ENCODE results near the gene ANKRD50.

Gene ANKRD50

GRCh38 chr4:124637321-124637720 is 75.2 kb downstream of the ANKRD50 start:
- DNase-seq (ENCODE audit: low read depth, low spot score), result no peak
- Histone ChIP-seq H3K27me3 (ENCODE audit: control insufficient read depth, insufficient read depth, low read length) (no peaks in the 10 kb centered on the region), H3K4me3 (ENCODE audit: low read length) (no peak overlapping the region), H3K4me1 (ENCODE audit: control insufficient read depth, insufficient read depth, low read length) (no peaks in the 10 kb centered on the region), H3K36me3 (ENCODE audit: control insufficient read depth, insufficient read depth, low read length) (no peaks in the 10 kb centered on the region), H3K9me3 (ENCODE audit: control insufficient read depth, insufficient read depth, low read length) (no peaks in the 10 kb centered on the region), H3K27ac (ENCODE audit: low read length) (no peak overlapping the region)
- WGBS (ENCODE audit: insufficient coverage, insufficient read length), result no CpG with 5 or more reads among the region's 2 CpGs

DNA sequence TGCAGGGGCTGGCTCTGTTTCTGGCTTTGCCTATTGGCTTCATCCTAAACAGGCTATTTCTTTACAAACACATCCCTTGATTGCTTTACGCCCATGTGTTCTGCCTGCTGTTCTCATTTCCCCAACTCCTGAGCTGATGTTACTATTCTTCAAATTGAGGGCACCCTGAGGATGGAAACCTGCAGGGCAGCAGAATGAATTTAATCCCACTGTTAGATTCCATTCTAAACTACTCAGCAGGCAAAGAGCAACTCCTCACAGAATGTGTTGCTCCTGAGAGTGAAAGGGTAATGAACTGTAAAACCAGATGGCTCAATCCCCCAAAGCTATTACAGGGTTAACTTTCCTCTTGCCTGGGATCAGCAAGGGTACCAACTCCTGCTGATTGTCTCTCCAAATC is 75.7 kb downstream of the ANKRD50 start:
- no peaks in the 10 kb centered on the region for H3K4me1 ChIP-seq (ENCODE audit: control insufficient read depth, insufficient read depth, low read length)
- no peak overlapping the region for H3K27ac ChIP-seq (ENCODE audit: low read length)
- H3K4me3 ChIP-seq (ENCODE audit: low read length), result no peak overlapping the region
- peak; percentile 48 for DNase-seq (ENCODE audit: low read depth, low spot score)
- H3K27me3 ChIP-seq (ENCODE audit: control insufficient read depth, insufficient read depth, low read length), result no peaks in the 10 kb centered on the region
- no CpG with 5 or more reads among the region's 1 CpG for WGBS (ENCODE audit: insufficient coverage, insufficient read length)
- no peaks in the 10 kb centered on the region for H3K9me3 ChIP-seq (ENCODE audit: control insufficient read depth, insufficient read depth, low read length)
- H3K36me3 ChIP-seq (ENCODE audit: control insufficient read depth, insufficient read depth, low read length), result no peaks in the 10 kb centered on the region

DNA sequence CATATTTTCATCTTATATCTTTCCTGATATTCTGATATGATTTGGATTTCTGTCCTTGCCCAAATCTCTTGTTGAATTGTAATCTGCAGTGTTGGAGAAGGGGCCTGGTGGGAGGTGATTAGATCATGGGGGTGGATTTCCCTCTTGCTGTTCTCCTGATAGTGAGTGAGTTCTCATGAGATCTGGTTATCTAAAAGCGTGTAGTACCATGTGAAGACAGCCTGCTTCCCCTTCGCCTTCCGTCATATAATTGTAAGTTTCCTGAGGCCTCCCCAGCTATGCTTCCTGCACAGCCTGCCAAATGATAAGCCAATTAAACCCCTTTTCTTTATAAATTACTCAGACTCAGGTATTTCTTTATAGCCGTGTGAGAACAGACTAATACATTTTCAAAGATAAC is 77.2 kb downstream of the ANKRD50 start:
- H3K36me3 ChIP-seq (ENCODE audit: control insufficient read depth, insufficient read depth, low read length), result no peaks in the 10 kb centered on the region
- no peak overlapping the region for H3K27ac ChIP-seq (ENCODE audit: low read length)
- no peak overlapping the region for H3K4me3 ChIP-seq (ENCODE audit: low read length)
- DNase-seq (ENCODE audit: low read depth, low spot score), result no peak
- no CpG with 5 or more reads among the region's 4 CpGs for WGBS (ENCODE audit: insufficient coverage, insufficient read length)
- H3K4me1 ChIP-seq (ENCODE audit: control insufficient read depth, insufficient read depth, low read length), result no peaks in the 10 kb centered on the region
- H3K27me3 ChIP-seq (ENCODE audit: control insufficient read depth, insufficient read depth, low read length), result no peaks in the 10 kb centered on the region
- H3K9me3 ChIP-seq (ENCODE audit: control insufficient read depth, insufficient read depth, low read length), result no peaks in the 10 kb centered on the region

DNA sequence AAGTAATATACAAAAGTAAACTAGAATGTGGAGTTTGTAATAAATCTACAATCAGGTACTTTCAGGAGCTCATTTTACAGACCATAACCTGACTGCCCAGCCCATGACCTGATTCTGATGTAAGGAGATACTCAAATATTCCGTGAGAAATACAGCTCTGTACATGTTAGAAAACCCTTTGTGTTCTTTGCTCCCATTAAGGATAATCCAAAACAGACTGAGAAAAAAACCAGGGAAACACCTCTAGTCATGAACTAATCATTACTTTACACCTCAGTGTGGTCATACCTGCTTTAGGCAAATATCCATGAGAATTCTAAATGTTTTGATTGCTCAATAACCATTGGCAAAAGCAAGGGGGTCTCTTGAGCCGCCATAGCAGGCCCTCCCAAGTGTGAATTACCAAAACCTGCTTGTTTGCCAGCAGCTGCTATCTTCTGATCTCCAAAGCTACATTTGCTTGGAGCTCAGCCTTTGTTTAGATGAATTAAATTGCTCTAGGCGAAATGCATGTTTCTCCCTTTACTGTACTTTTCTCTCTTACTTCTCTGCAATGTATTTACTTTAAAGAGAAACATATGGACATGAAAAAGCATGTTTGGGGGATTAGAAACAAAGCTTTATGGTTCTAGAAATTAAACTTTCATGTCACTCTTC is 79.1 kb downstream of the ANKRD50 start:
- WGBS (ENCODE audit: insufficient coverage, insufficient read length), result no CpG with 5 or more reads among the region's 3 CpGs
- Histone ChIP-seq H3K4me1 (ENCODE audit: control insufficient read depth, insufficient read depth, low read length) (no peaks in the 10 kb centered on the region), H3K4me3 (ENCODE audit: low read length) (no peak overlapping the region), H3K27ac (ENCODE audit: low read length) (no peak overlapping the region), H3K36me3 (ENCODE audit: control insufficient read depth, insufficient read depth, low read length) (no peaks in the 10 kb centered on the region), H3K27me3 (ENCODE audit: control insufficient read depth, insufficient read depth, low read length) (no peaks in the 10 kb centered on the region), H3K9me3 (ENCODE audit: control insufficient read depth, insufficient read depth, low read length) (no peaks in the 10 kb centered on the region)
- no peak for DNase-seq (ENCODE audit: low read depth, low spot score)

- no peak for DNase-seq (ENCODE audit: low read depth, low spot score)
- H3K4me1 ChIP-seq (ENCODE audit: control insufficient read depth, insufficient read depth, low read length), result no peaks in the 10 kb centered on the region
- H3K9me3 ChIP-seq (ENCODE audit: control insufficient read depth, insufficient read depth, low read length), result no peaks in the 10 kb centered on the region
- H3K27me3 ChIP-seq (ENCODE audit: control insufficient read depth, insufficient read depth, low read length), result no peaks in the 10 kb centered on the region
- WGBS (ENCODE audit: insufficient coverage, insufficient read length), result no CpG with 5 or more reads among the region's 5 CpGs
- no peak overlapping the region for H3K27ac ChIP-seq (ENCODE audit: low read length)
- H3K36me3 ChIP-seq (ENCODE audit: control insufficient read depth, insufficient read depth, low read length), result no peaks in the 10 kb centered on the region
- H3K4me3 ChIP-seq (ENCODE audit: low read length), result no peak overlapping the region
Observed at GRCh38 chr4:124632439-124632838, 80.1 kb downstream of the ANKRD50 start.

- no peak for DNase-seq (ENCODE audit: low read depth, low spot score)
- H3K27me3 ChIP-seq (ENCODE audit: control insufficient read depth, insufficient read depth, low read length), result no peaks in the 10 kb centered on the region
- no peaks in the 10 kb centered on the region for H3K36me3 ChIP-seq (ENCODE audit: control insufficient read depth, insufficient read depth, low read length)
- WGBS (ENCODE audit: insufficient coverage, insufficient read length), result no CpG with 5 or more reads among the region's 1 CpG
- H3K4me1 ChIP-seq (ENCODE audit: control insufficient read depth, insufficient read depth, low read length), result no peaks in the 10 kb centered on the region
- H3K9me3 ChIP-seq (ENCODE audit: control insufficient read depth, insufficient read depth, low read length), result no peaks in the 10 kb centered on the region
- H3K4me3 ChIP-seq (ENCODE audit: low read length), result no peak overlapping the region
- no peak overlapping the region for H3K27ac ChIP-seq (ENCODE audit: low read length)
Observed at GRCh38 chr4:124631760-124632159, 80.8 kb downstream of the ANKRD50 start.

GRCh38 chr4:124629681-124630080 is 82.9 kb downstream of the ANKRD50 start:
- no peaks in the 10 kb centered on the region for H3K4me1 ChIP-seq (ENCODE audit: control insufficient read depth, insufficient read depth, low read length)
- H3K9me3 ChIP-seq (ENCODE audit: control insufficient read depth, insufficient read depth, low read length), result no peaks in the 10 kb centered on the region
- no peaks in the 10 kb centered on the region for H3K36me3 ChIP-seq (ENCODE audit: control insufficient read depth, insufficient read depth, low read length)
- no peak overlapping the region for H3K27ac ChIP-seq (ENCODE audit: low read length)
- no CpG with 5 or more reads among the region's 1 CpG for WGBS (ENCODE audit: insufficient coverage, insufficient read length)
- no peaks in the 10 kb centered on the region for H3K27me3 ChIP-seq (ENCODE audit: control insufficient read depth, insufficient read depth, low read length)
- no peak overlapping the region for H3K4me3 ChIP-seq (ENCODE audit: low read length)
- DNase-seq (ENCODE audit: low read depth, low spot score), result no peak

All from iPS DF 6.9 (cell line).